Measurements from ENCODE around the gene POLR1F.

DNA sequence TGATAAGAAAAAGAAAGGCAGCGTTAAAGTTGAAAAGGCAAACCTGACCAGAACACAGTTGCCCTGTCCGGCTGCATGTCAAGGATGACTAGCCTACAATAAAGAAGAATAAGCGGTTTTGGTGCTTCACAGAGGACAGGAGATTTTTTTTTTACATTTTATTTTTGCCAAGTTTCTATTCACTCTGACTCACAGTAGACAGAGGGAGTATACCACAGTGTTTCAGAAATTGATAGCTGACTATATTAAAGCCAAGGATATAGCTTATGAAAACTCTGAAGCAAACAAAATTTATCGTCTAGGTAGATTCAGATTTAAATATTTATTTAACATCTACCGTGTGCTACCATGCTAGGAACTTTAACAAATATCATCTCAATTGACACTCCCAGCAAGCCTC, 16.9 kb upstream of the POLR1F start:
- TF ChIP-seq CTCF (conservative IDR thresholded peaks at IDR 0.05; ENCODE audit: low read depth, low read length) (no peak), EZH2 (IDR thresholded peaks at IDR 0.05; ENCODE audit: low read length, unreplicated experiment) (no peak), EZH2phosphoT487 (IDR thresholded peaks at IDR 0.05; ENCODE audit: borderline replicate concordance, low read length) (no peak)
